ENCODE data around the gene SMG5. TPM values are rescaled to one million over a fixed set of nuclear protein-coding genes. Genes with fewer than 3 reads are reported as not detected.
"Not testable (repeated sequence)": the region's sequence is repeated elsewhere in the genome, so short reads cannot be mapped to it uniquely, and the experiment has no call there.

The SMG5 gene
- total RNA-seq, 1 experiment from 2014 or later = 117 TPM

GRCh38 chr1:156220226-156220625, 62.4 kb downstream of the SMG5 start:
- Histone ChIP-seq H3K4me3 (ENCODE audit: low read depth in 2 of 2, low read length in 2 of 2) (no peak overlapping the region), H3K4me1 (ENCODE audit: control insufficient read depth, insufficient read depth, low read length) (peaks cover 1% of the 10 kb centered on the region; the same call in 1 of the 2 replicates), H3K27me3 (ENCODE audit: control insufficient read depth, insufficient read depth, low read length) (no peaks in the 10 kb centered on the region), H3K27ac (ENCODE audit: low read length) (no peak overlapping the region), H3K36me3 (ENCODE audit: control insufficient read depth, insufficient read depth, low read length) (peaks cover 2% of the 10 kb centered on the region; the same call in 1 of the 2 replicates), H3K9me3 (ENCODE audit: control insufficient read depth, insufficient read depth, low read depth, low read length) (no peaks in the 10 kb centered on the region)
- intact Hi-C loops (cut with micrococcal nuclease; ENCODE audit: unreplicated experiment) = no loop called here
- in situ Hi-C loops (cut with HindIII; ENCODE audit: low pct_unique_long_range_greater_than_20kb, low sequenced_read_pairs) = no loop called here
- no peak for ATAC-seq
- TF ChIP-seq TCF7L2 (IDR thresholded peaks at IDR 0.05; ENCODE audit: low read depth, low read length) = no peak
- TF ChIP-seq CTCF (IDR thresholded peaks at IDR 0.05) = no peak
- no peak for TF ChIP-seq REST (IDR thresholded peaks at IDR 0.05; ENCODE audit: insufficient read depth in 1 of 2, low read depth in 2 of 2, low read length in 1 of 2)
- TF ChIP-seq SIN3A (IDR thresholded peaks at IDR 0.05; ENCODE audit: borderline replicate concordance, insufficient read depth, low read depth, low read length) = no peak
- no peak for TF ChIP-seq POLR2AphosphoS5 (IDR thresholded peaks at IDR 0.05; ENCODE audit: low read depth, low read length)
- DNase-seq (ENCODE audit: low read depth, low spot score) = no peak
- BruUV-seq (replicated peaks) = no TSS peak
- ChIA-PET CTCF (no interaction called here), POLR2A (no interaction called here)

- H3K9me3 ChIP-seq (ENCODE audit: control insufficient read depth, insufficient read depth, low read depth, low read length) = no peaks in the 10 kb centered on the region
- intact Hi-C loops (cut with micrococcal nuclease; ENCODE audit: unreplicated experiment) = no loop called here
- no peak for DNase-seq (ENCODE audit: low read depth, low spot score)
- H3K36me3 ChIP-seq (ENCODE audit: control insufficient read depth, insufficient read depth, low read length) = no peaks in the 10 kb centered on the region; the same call in 1 of the 2 replicates
- no peak overlapping the region for H3K27ac ChIP-seq (ENCODE audit: low read length)
- ChIA-PET CTCF (no interaction called here), POLR2A (no interaction called here)
- no peak overlapping the region for H3K4me3 ChIP-seq (ENCODE audit: low read depth in 2 of 2, low read length in 2 of 2)
- BruUV-seq (replicated peaks) = TSS peak; percentile 27
- no peaks in the 10 kb centered on the region for H3K27me3 ChIP-seq (ENCODE audit: control insufficient read depth, insufficient read depth, low read length)
- TF ChIP-seq POLR2AphosphoS5 (IDR thresholded peaks at IDR 0.05; ENCODE audit: low read depth, low read length) = no peak
- TF ChIP-seq TCF7L2 (IDR thresholded peaks at IDR 0.05; ENCODE audit: low read depth, low read length) = no peak
- TF ChIP-seq REST (IDR thresholded peaks at IDR 0.05; ENCODE audit: insufficient read depth in 1 of 2, low read depth in 2 of 2, low read length in 1 of 2) = no peak
- no peak for TF ChIP-seq CTCF (IDR thresholded peaks at IDR 0.05)
- no peak for TF ChIP-seq SIN3A (IDR thresholded peaks at IDR 0.05; ENCODE audit: borderline replicate concordance, insufficient read depth, low read depth, low read length)
- H3K4me1 ChIP-seq (ENCODE audit: control insufficient read depth, insufficient read depth, low read length) = peaks cover 3% of the 10 kb centered on the region; the same call in 1 of the 2 replicates
- in situ Hi-C loops (cut with HindIII; ENCODE audit: low pct_unique_long_range_greater_than_20kb, low sequenced_read_pairs) = no loop called here
- no peak for ATAC-seq
Measured at GRCh38 chr1:156217871-156218270, 64.8 kb downstream of the SMG5 start.

GRCh38 chr1:156216361-156217086, 66.1 kb downstream of the SMG5 start:
- ATAC-seq, CTCF ChIA-PET: not testable (repeated sequence)

More at GRCh38 chr1:156216361-156217086, 66.1 kb downstream of the SMG5 start:
- intact Hi-C loops (cut with micrococcal nuclease; ENCODE audit: unreplicated experiment); H3K36me3 ChIP-seq (ENCODE audit: control insufficient read depth, insufficient read depth, low read length); H3K9me3 ChIP-seq (ENCODE audit: control insufficient read depth, insufficient read depth, low read depth, low read length); POLR2A ChIA-PET; BruUV-seq (replicated peaks); H3K4me3 ChIP-seq (ENCODE audit: low read depth in 2 of 2, low read length in 2 of 2); H3K27ac ChIP-seq (ENCODE audit: low read length); H3K27me3 ChIP-seq (ENCODE audit: control insufficient read depth, insufficient read depth, low read length); DNase-seq (ENCODE audit: low read depth, low spot score); H3K4me1 ChIP-seq (ENCODE audit: control insufficient read depth, insufficient read depth, low read length); in situ Hi-C loops (cut with HindIII; ENCODE audit: low pct_unique_long_range_greater_than_20kb, low sequenced_read_pairs): not testable (repeated sequence)
